ENCODE results near the gene FAM13C. TPM values are rescaled to one million over a fixed set of nuclear protein-coding genes. Genes with fewer than 3 reads are reported as not detected.

FAM13C gene
- total and polyA plus RNA-seq, 2 of the 13 experiments (the other 11 are each of a cell fraction or from before 2014, with no cell fraction given): 0.07 to 0.26 TPM

GRCh38 chr10:59366290-59366689, 3.9 kb upstream of the FAM13C start:
- Histone ChIP-seq H3K4me3 (replicated peaks in 1 of 3; ENCODE audit: insufficient read depth in 1 of 3, low read depth in 2 of 3, low read length in 3 of 3) (no peak overlapping the region), H3K79me2 (ENCODE audit: insufficient read depth, low read length) (no peaks in the 10 kb centered on the region), H3K36me3 (replicated peaks in 1 of 2; ENCODE audit: control insufficient read depth in 1 of 2, insufficient read depth in 2 of 2, low read length in 2 of 2) (no peaks in the 10 kb centered on the region), H4K20me1 (ENCODE audit: insufficient read depth, low read length) (no peaks in the 10 kb centered on the region), H3K9me3 (ENCODE audit: low read length) (no peaks in the 10 kb centered on the region), H3K4me1 (ENCODE audit: insufficient read depth, low read length) (peaks cover 19% of the 10 kb centered on the region), H3K4me2 (ENCODE audit: low read depth, low read length) (no peak overlapping the region), H3K9ac (ENCODE audit: insufficient read depth, low read depth, low read length) (no peak overlapping the region), H3K27me3 (ENCODE audit: control insufficient read depth in 1 of 2, insufficient read depth in 2 of 2, low read length in 2 of 2) (peaks cover 0 to 22% of the 10 kb centered on the region in 2 experiments; a peak in 2 of 5 replicates), H2AFZ (ENCODE audit: low read length) (no peak overlapping the region), H3K27ac (ENCODE audit: extremely low read length, insufficient read depth, low read length) (no peak overlapping the region)
- DNase-seq (ENCODE audit: low spot score) (no peak), FAIRE-seq (no peak), ATAC-seq (no peak)
- BruUV-seq (replicated peaks): no TSS peak
- 74% methylated on average over 3 of the region's 3 CpGs for whole genome bisulfite sequencing (ENCODE audit: low lambda C conversion rate)
- in situ Hi-C loops (cut with HindIII; ENCODE audit: extremely low pct_ligation_motif_present, low pct_unique_long_range_greater_than_20kb) (no loop called here), intact Hi-C loops (cut with micrococcal nuclease; ENCODE audit: unreplicated experiment) (no loop called here)
- CTCF ChIA-PET (ENCODE audit: low intra/inter-chr PET ratio, low total read pairs): no interaction called here
- no peak for TF ChIP-seq ZNF468 (CRISPR knock-in tag; IDR thresholded peaks at IDR 0.05)
- POLR2A ChIA-PET: no interaction called here

GRCh38 chr10:59363446-59363958, 1.2 kb upstream of the FAM13C start:
- intact Hi-C loops (cut with micrococcal nuclease; ENCODE audit: unreplicated experiment) (no loop called here), in situ Hi-C loops (cut with HindIII; ENCODE audit: extremely low pct_ligation_motif_present, low pct_unique_long_range_greater_than_20kb) (no loop called here)
- no peak for ATAC-seq
- POLR2A ChIA-PET: no interaction called here
- BruUV-seq (replicated peaks): no TSS peak
- no peaks in the 10 kb centered on the region for H3K79me2 ChIP-seq (ENCODE audit: insufficient read depth, low read length)
- H3K9ac ChIP-seq (ENCODE audit: insufficient read depth, low read depth, low read length): no peak overlapping the region
- peaks cover 22% of the 10 kb centered on the region for H3K4me1 ChIP-seq (ENCODE audit: insufficient read depth, low read length)
- H3K36me3 ChIP-seq (replicated peaks in 1 of 2; ENCODE audit: control insufficient read depth in 1 of 2, insufficient read depth in 2 of 2, low read length in 2 of 2): no peaks in the 10 kb centered on the region
- WGBS (ENCODE audit: low lambda C conversion rate): 0% methylated on average over 3 of the region's 3 CpGs
- H3K4me3 ChIP-seq (replicated peaks in 1 of 3; ENCODE audit: insufficient read depth in 1 of 3, low read depth in 2 of 3, low read length in 3 of 3): no peak overlapping the region
- no peak overlapping the region for H3K4me2 ChIP-seq (ENCODE audit: low read depth, low read length)
- peaks cover 2 to 27% of the 10 kb centered on the region in 2 experiments; a peak in 3 of 5 replicates for H3K27me3 ChIP-seq (ENCODE audit: control insufficient read depth in 1 of 2, insufficient read depth in 2 of 2, low read length in 2 of 2)
- no peak for FAIRE-seq
- H3K27ac ChIP-seq (ENCODE audit: extremely low read length, insufficient read depth, low read length): no peak overlapping the region
- no peak for DNase-seq (ENCODE audit: low spot score)
- CTCF ChIA-PET (ENCODE audit: low intra/inter-chr PET ratio, low total read pairs): no interaction called here
- H4K20me1 ChIP-seq (ENCODE audit: insufficient read depth, low read length): no peaks in the 10 kb centered on the region
- H2AFZ ChIP-seq (ENCODE audit: low read length): no peak overlapping the region
- no peaks in the 10 kb centered on the region for H3K9me3 ChIP-seq (ENCODE audit: low read length)
- TF ChIP-seq FOXO4 (CRISPR knock-in tag; conservative IDR thresholded peaks at IDR 0.05): no peak
- no peak for TF ChIP-seq RBAK (CRISPR knock-in tag; IDR thresholded peaks at IDR 0.05)
- no peak for TF ChIP-seq ZNF704 (CRISPR knock-in tag; IDR thresholded peaks at IDR 0.05; ENCODE audit: borderline replicate concordance)
- TF ChIP-seq RFX1 (IDR thresholded peaks at IDR 0.05): no peak
- TF ChIP-seq TAF15 (IDR thresholded peaks at IDR 0.05; ENCODE audit: low read depth, low read length, poor library complexity, severe bottlenecking): no peak
- TF ChIP-seq NCOA5 (CRISPR knock-in tag; IDR thresholded peaks at IDR 0.05): no peak
- TF ChIP-seq AFF4 (CRISPR knock-in tag; IDR thresholded peaks at IDR 0.05): no peak
- TF ChIP-seq ZBTB49 (CRISPR knock-in tag; IDR thresholded peaks at IDR 0.05; ENCODE audit: borderline replicate concordance): no peak
- TF ChIP-seq PLRG1 (conservative IDR thresholded peaks at IDR 0.05): no peak

Data from HepG2 (cell line).